Stimulated activated CD8-positive, alpha-beta memory T cell treated with anti-CD3 and anti-CD28 coated beads, Interleukin-4, amount 100 ng/mL, for 4 hours (primary cell): ENCODE results near the gene PCED1B.
"Not testable (repeated sequence)": the region's sequence is repeated elsewhere in the genome, so short reads cannot be mapped to it uniquely, and the experiment has no call there.

Experiments
- DNase-seq, 2 donors: peaks; one replicate each; pipeline ENCODE4 v3.0.0-alpha.2; 2020; ENCODE audit warnings: low read depth in 2 of 2, low spot score in 1 of 2

PCED1B gene

GRCh38 chr12:47270782-47271664, 191.6 kb downstream of the PCED1B start:
- no peak for DNase-seq

- DNase-seq: no peak
Observed at GRCh38 chr12:47271800-47272239, 192.4 kb downstream of the PCED1B start.

GRCh38 chr12:47272412-47273190, 193.2 kb downstream of the PCED1B start:
- DNase-seq: no peak

- DNase-seq: no peak
Observed at GRCh38 chr12:47273191-47273626, 193.8 kb downstream of the PCED1B start.

- no peak for DNase-seq
Observed at GRCh38 chr12:47274760-47275159, 195.3 kb downstream of the PCED1B start.

GRCh38 chr12:47276253-47276620, 196.8 kb downstream of the PCED1B start:
- no peak for DNase-seq

- peak in 1 of 2 donors; percentile 21 for DNase-seq
Observed at GRCh38 chr12:47276621-47277309, 197.3 kb downstream of the PCED1B start.

GRCh38 chr12:47277972-47278448, 198.6 kb downstream of the PCED1B start:
- no peak for DNase-seq

- DNase-seq: not testable (repeated sequence)
Observed at GRCh38 chr12:47279758-47280157, 200.3 kb downstream of the PCED1B start.

- no peak for DNase-seq
Observed at GRCh38 chr12:47280543-47281300, 201.3 kb downstream of the PCED1B start.

GRCh38 chr12:47281667-47282171, 202.3 kb downstream of the PCED1B start:
- no peak for DNase-seq

GRCh38 chr12:47282206-47282605, 202.8 kb downstream of the PCED1B start:
- no peak for DNase-seq
